Measurements from ENCODE around the gene DNAL4. TPM values are rescaled to one million over a fixed set of nuclear protein-coding genes. Genes with fewer than 3 reads are reported as not detected.

The DNAL4 gene
- polyA plus RNA-seq, 1 donor: 30.2 TPM

GRCh38 chr22:38788021-38788816 lies 5.7 kb downstream of the DNAL4 start:
- DNase-seq: peak; percentile 67

DNA sequence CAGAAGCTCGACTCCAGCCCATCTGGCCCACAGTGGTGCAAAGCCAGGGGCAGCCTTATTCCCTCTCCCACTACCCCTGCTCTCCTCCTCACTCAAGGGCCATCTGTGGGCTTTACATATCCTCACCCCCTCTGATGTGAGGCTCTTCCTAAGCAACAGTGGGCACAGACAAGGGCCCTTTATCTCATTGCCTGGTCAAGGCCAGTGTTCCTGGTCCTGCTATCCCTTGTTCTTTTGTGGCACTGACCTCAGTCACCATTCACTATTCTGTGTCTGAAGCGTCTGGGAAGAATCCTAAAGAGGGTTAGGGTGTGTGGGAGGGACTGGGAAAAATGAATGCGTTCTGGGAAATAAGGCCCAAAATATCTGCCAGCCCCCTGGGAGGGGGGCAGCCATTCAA lies 7.3 kb downstream of the DNAL4 start:
- DNase-seq: no peak

- DNase-seq: no peak
Observed at GRCh38 chr22:38784856-38785255, 9.1 kb downstream of the DNAL4 start.

- DNase-seq: no peak
Observed at GRCh38 chr22:38784035-38784434, 9.9 kb downstream of the DNAL4 start.

DNA sequence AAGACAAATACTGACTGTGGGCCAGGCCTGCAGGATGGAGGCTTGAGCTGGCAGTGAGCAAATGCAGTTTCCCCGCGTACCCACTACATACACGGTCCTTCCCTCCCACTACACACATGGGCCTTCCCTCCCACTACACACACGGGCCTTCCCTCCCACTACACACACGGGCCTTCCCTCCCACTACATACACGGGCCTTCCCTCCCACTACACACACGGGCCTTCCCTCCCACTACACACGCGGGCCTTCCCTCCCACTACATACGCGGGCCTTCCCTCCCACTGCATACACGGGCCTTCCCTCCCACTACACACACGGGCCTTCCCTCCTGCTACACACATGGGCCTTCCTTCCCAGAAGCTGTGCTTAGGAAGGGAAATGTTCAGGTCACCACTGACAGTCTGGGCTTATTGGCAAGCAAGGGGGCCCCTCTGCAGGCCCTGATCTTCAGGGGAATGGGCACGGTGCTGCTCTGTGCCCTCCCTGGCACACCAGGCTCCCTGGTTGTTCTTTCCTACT lies 10.8 kb downstream of the DNAL4 start:
- no peak for DNase-seq

GRCh38 chr22:38782402-38783094 lies 11.4 kb downstream of the DNAL4 start:
- no peak for DNase-seq

DNA sequence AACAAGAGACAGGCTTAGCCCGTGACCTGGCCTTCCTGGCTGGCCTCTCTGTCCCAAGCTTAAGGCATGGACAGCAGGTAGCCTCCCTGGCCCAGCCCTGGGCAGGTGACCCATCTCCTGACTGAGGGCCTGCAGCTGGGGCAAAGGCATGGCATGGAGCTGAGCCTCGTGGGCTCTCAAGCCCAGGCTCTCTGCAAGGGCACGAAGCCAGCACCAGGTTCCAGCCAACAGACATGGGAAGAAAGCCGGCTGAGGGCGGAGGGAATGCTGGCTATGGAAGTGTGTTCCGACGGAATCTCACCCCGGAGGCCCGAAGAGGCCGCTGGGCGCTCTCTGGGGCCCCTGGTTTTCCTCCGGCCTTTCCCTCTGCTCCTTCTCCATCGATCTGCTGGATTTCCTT lies 12.9 kb downstream of the DNAL4 start:
- no peak for DNase-seq

DNA sequence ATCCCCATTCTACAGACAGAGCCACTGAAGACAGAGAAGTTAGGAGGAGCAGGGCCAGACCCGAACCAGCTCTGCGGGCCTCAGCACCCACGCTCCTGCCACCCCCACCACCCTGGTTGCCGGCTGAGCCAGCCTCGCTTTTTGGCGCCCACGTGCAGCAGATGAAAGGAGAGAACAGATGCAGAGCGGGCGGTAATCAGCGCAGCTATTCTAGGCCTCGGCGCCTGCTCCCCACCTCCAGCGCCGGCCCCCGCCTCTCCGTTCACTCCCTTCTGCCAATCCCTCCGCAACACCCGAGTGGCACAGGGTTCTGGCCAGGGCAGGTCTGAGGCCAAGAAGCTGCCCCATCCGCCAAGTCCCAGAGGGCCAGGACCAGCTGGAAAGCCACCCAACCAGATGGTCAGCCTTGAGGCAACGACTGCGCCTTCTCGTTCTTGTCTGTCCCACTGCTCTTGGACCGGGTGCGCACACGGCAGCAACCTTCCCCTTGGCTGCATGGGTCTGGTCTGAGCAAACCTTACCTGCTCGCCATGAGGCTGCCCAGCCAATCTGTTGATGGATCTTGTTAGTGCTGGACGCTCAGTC lies 16.8 kb downstream of the DNAL4 start:
- no peak for DNase-seq

GRCh38 chr22:38776086-38776485 lies 17.9 kb downstream of the DNAL4 start:
- DNase-seq: no peak

DNA sequence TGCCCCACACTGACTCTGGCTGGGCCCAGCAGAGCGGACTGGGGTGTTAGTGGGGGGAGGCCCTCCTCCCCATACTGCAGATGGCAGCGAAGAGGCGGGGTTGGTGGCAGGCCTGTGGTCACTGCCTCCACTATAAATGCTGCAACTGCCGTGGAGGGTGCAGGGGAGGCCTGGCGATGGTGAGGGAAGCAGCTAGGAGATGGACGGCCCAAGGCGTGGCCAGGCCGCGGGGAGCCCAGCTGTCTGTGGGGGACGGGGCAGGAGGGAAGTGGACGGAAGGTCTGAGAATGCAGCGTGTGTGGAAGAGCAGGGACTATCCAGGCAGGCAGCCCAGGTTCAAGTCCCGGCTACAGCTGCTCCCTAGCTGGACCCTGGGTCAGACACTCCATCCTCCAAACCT lies 18.3 kb downstream of the DNAL4 start:
- DNase-seq: no peak

DNA sequence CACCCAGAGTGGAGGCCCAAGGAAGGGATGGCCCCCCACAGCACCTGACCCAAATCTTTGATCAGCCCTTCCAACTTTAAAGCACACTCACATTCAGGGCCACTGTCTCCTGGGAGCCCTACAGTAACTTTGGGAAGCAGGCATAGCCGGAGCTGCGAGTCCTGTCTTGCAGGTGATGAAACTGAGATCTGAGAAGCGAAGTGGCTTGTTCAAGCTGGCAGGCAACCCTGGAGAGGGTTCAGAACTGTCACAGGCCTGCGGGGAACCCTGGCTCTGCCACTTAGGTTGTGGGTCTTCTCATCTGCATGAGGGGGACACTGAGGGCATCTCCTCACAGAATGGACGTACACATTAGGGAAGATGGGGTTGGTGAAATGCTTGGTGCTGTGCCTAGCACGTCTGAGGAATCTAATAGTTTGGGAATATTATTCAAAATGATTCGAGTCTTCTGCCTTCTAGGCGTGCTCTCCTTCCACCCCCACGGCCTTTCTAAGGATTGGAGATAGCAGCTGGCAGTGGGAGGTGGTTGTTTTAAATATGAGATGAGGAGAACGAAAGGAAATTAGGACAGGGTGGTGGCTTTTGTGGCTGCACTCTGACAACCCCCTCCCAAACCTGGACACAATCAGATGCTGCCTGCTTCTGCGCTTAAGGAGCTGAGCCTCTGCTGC lies 19.3 kb downstream of the DNAL4 start:
- DNase-seq: no peak

GRCh38 chr22:38773363-38773946 lies 20.5 kb downstream of the DNAL4 start:
- DNase-seq: no peak

- no peak for DNase-seq
Observed at GRCh38 chr22:38772623-38772873, 21.4 kb downstream of the DNAL4 start.

DNA sequence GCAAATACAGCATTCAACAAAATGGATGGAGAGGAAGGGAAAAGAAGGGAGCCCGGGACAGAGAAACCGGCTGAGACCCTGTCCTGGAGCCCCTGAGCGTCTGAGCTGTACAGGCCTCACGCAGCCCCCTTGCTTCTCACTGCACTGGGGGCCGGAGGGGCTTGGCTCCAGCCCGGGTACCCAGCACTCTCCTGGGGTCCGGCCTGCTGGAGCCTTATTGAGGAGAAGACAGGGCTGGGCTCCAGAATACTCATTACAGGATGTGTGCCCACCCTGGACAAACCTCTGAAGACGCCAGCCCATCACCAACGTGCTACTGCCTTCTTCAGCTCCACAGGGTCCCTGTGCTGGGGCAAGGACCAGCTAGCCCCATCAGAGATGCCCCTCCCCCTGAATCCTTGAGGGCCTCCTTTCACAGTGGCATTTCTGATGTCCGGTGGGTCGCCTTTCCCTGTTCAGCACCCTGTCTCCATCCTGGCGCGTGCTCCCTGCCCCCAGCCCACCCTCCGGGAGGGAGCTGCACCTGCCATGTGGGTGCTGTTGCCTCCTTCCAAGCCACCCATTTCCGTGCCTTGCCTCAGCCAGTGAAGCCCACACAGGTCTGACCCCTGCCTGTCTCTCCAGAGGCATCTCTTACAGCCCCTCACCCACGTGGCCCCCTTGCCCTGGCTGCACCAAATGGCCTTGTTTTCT lies 23.5 kb downstream of the DNAL4 start:
- DNase-seq: no peak

- DNase-seq: no peak
Observed at GRCh38 chr22:38768036-38768435, 25.9 kb downstream of the DNAL4 start.

GRCh38 chr22:38767313-38767712 lies 26.6 kb downstream of the DNAL4 start:
- no peak for DNase-seq

DNA sequence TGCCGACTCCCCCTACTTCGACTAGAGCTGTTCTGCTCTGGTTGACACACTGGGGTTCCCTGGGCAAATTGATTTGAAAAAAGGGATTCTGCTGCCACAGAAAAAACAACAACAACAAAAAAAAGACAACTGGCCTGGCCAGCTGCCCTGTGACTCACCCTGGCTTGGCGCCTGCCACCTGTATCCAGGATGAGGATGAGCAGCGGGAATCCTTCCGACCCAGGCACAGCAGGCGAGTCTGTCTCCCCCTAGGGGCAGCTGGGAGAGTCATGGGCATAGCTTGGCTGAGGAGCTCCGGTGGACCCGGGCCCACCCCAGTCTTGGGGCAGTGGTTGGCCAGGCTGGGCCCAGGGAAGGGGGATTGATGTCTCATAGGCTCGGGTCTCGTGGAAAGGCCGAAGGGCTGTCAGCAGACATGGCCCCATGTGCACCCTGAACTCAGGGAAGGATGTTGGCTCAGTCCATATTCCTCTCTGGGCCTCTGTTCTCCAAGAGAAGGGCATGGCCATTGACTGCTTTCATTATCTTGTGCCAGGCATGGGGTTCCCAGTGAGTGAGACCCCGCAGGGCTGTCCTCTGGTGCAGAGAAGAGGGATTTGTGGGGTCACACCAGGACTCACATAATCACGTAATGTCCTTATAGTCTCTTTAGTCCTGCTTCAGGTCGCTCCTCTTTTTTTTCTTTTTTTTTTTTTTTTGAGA lies 27.7 kb downstream of the DNAL4 start:
- DNase-seq: no peak

DNA sequence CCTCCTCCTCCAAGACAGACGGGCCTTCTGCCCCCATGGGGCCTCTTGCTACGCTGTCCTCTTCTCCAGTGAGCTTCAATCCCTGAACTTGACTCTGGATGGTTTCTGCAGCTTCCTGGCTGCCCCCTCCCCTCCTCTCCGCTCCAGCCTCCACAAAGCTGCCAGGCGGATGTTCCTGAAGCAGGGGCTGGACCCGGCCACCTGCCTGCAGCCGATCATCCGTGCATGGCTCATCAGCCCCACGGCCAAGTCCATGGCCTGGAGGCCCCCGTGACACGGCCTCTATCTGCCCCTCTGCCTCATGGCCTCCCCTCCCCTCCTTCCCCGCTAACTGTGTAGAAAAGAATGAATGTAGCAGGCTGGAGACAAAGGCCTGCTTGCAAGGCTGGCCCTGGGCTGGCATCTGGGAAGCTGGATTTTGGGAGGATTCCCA lies 31.4 kb downstream of the DNAL4 start:
- DNase-seq: no peak

GRCh38 chr22:38761202-38762162 lies 32.5 kb downstream of the DNAL4 start:
- DNase-seq: no peak

Data from left kidney (tissue), 2 donors.